NOMO-1 (cell line): ENCODE data around the gene RAB20.
"Not testable (repeated sequence)": the region's sequence is repeated elsewhere in the genome, so short reads cannot be mapped to it uniquely, and the experiment has no call there.

ENCODE experiments used
- DNase-seq, 2 experiments: peaks; one replicate each; lab custom pipeline; 2025; ENCODE audit not compliant: unreplicated experiment in 2 of 2; lab: John Stamatoyannopoulos, UW

RAB20 gene

DNA sequence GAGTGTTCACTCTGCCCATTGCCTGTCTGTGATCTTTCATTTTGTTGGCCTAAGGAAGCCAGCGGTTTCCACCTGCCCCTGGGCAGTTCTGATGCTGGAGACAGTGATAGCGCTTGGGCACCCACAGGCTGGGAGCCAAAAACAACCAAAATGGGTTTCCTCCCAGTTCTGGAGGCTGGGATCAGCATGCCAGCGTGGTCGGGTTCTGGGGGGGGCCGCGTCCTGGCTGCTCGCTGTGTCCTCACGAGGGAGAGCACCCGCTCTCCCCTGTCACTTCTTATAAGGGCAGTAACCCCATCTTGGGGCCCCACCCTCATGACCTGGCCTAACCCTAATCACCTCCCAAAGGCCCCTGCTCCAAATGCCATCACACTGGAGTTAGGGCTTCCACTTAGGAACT lies 67.9 kb downstream of the RAB20 start:
- no peak for DNase-seq

DNA sequence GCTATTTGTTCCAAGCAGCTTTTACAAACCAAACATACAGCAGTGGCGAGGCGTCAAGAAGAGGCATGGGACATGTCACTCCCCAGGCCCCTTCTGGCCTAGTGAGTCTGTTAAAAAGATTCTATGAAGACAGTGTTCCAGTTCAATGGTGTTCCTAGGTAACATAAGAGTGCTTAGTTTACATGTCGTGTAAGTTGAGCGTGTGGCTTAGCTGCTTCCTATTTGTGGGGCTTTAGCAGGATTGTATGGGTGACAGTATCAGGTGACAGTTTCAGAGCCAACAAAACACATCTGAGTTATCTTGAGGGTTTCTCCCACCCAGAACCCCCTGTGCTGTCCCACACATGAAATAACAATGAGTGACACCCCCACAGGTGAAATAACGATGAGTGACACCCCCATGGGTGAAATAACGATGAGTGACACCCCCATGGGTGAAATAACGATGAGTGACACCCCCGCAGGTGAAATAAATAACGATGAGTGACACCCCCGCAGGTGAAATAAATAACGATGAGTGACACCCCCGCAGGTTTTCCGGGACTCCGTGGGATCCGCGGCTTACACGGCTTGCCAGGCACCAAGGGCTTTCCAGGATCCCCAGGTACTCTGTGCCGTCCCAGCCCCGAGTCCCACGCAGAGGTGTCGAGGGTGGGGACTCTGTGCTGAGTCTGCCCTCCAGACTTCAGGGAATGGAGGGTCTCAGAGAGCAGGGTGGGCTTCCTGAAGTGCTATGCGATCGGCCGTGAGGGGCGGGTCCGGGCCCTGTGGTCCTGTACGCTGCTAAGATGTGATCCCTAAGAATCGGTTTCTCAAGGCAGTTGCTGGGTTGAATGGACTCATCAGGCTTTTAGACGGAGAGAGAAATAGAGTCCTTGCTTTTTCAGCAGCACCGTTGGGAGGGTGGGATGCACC lies 68.6 kb downstream of the RAB20 start:
- no peak for DNase-seq

DNA sequence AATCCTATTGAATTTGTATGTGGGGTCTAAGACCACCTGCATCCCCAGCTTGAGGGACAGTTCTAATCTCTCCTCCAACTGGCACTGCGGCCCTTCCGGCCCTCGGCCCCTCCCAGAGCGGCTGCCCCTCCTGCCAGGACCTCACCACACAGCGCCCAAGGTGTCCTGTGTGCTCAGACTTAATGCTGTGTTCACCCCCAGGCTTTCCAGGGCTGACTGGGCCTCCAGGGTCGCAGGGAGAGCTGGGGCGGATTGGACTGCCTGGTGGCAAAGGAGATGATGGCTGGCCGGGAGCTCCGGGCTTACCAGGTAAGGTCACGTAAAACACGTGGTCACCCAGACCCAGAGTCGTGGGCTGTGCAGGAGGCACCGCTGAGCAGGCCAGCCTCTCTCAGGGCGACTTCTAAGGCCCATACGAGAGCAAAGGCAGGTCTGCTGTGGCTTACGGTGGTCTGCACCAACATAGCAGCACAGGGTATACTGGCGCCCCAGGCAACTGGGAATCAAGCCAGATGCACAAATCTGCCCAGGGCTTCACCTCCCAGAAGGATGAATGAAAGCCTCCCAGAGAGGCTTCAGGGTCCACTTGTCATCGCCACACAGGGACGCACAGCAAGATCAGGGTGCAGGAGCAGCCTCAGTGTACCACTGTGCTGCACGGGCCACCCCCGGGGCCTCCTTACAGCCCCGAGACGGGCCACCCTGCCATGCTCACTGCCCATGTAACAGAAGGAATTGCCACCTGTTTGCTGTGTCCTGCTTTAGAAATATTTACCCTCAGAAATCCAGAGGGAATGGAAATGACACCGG lies 69.4 kb downstream of the RAB20 start:
- DNase-seq, result no peak

DNA sequence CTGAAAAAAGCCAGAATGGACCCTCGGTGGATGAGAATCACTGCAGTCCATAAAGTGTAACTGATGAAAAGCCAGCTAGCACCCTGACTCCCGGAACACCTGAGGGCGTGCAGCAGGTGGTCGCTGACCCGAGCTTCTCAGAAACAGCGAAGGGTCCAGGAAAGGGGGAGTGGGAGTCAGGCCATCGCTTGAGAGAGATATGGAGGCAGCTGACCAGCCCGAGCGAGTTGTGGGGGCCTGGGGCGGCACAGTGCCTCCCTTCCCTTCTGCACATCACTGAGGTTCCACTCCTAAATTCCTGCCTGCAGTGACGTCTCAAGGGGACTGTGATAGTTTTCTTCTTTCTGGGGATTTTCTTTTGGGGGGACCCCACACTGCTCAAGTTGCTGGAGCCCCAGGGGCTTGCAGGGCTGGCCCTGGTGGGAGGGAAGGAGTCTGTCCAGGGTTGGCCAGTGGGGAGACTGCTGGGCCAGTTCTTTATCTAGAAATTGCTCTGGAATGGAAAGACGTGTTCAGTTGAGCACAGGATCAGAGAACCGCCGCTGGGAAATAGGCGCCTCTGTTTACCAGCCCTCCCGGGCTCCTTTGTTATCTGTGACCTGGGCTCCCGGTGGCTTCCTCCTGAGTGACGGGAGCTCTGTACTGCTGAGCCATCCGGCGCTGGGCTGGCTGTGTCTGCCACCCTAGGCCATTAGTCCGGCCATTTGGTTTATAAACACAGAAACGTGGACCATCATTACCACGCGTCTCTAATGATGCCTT lies 71.3 kb downstream of the RAB20 start:
- no peak for DNase-seq

DNA sequence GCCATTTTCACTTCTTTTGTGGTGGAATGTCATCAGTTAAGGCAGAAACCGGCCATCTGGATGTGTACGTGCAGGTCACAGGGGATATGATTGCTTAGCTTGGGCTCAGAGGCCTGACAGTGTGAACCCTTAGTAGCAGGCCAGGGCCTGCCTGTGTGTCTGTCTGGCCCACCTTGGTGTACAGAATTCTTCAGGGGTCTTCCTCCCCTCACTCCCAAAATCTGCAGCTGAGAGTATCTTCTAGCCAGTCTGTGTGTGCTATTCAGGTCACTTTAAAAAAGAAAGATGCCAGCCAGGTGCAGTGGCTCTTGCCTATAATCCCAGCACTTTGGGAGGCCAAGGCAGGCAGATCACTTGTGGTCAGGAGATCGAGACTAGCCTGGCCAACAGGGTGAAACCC lies 74.6 kb downstream of the RAB20 start:
- DNase-seq, result not testable (repeated sequence)

DNA sequence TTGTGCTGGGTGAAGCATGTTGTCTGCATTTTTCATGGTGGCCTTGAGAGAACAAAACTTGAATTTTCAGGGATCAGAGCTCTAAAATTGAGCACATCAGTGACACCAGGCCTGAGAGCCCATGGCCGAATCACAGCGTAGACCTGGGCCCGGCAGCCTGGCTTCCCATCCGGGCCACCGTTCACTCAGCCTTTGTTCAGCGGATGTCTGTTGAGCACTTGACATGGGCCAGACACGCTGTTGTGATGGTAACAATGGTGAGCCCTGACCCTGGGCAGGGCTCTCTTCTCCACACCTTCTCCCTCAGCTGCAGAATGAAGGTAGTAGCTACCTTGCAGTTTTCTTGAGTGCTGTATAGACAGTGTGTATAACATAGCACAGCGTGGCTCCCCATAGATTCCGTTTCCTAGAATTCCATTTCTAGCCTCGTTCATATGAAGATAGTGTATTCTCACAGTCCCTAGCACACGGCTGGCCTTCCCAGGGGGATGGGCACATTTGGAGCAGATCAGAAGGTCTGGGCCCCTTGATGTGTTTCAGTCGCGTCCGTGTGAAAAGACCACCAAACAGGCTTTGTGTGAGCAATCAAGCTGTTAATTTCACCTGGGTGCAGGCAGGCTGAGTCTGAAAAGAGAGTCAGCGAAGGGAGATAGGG lies 75.3 kb downstream of the RAB20 start:
- DNase-seq, result no peak

DNA sequence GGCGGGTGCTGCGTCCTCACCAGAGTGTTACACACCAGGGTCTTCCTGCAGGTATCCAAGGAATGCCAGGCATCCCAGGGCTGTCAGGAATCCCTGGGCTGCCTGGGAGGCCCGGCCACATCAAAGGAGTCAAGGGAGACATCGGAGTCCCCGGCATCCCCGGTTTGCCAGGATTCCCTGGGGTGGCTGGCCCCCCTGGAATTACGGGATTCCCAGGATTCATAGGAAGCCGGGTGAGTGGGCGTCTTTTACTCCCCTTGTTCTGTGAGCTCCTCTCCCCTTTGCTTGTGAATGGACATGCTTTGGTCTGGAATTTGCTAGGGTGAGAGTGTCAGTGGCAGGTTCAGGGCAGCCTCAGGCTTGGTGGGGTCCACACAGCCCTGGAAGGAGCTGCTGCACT lies 75.9 kb downstream of the RAB20 start:
- DNase-seq, result no peak

DNA sequence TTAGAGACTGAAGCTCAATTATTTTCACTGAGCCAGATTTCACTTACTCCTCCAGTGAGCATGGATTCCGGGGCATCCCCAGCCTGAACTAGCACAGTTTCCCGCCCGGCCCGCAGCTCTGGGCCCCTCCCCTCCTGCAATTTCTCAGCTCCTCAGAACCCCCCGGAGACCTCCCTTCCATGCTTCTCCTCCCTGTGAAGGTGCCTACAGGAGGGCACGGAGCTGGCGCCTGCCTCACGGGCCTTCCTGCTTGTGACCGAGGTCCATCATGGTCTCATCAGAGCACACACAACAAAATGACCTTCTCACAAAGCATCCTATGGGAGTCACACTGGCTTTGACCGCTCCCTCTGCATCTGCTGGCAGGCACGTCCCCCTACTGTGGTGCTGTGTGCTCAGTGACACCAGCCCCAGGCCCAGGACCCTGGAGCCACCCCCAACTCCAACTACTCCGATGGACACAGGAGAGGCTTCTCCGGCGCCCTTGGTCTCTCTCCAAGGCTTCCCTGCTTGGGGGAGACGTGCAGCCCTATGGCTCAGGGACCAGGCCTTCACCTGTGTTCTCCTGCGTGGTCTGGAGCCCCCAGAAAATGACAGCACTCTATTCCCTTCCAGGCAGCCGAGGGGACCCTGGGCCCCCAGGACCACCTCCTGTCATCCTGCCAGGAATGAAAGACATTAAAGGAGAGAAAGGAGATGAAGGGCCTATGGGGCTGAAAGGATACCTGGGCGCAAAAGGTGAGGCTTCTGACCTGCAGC lies 77.1 kb downstream of the RAB20 start:
- no peak for DNase-seq

DNA sequence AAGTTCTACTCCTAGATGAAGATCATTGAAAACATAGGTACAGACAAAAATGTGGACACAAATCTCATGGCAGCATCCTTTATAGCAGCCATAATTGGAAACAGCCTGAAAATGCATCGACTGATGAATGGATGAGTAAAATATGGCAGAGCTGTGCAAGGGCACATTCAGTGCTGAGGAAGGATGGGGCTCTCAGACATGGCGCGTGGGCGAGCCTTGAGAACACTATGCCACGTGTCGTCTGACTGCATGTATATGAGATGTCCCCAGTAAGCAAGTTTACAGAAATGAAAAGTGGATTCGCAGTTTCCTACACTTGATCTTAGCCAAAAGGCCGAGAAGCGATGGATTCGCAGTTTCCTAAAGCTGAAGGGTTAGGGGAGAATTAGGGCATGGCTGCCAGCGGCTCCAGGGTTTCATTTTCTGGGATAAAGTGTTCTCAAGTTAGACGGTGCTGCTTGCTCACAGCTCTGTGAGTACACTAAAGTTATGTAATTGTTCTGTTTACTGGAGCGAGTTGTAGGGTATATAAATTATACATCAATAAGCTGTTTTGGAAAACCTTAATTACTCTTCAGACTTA lies 78.0 kb downstream of the RAB20 start:
- DNase-seq, result no peak

DNA sequence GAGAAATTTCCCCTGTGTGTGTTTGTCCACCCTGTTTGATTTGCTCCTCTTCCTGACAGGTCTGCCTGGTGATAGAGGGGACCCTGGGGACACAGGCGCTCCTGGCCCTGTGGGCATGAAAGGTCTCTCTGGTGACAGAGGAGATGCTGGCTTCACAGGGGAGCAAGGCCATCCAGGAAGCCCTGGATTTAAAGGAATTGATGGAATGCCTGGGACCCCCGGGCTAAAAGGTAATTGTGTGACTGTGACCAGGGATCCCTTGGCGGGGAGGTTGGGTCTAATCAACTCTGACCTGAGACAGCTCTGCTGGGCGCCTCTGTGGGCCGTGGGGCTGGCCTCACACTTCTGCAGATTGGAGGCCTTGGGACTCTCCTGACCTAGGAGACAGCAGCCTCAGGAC lies 81.4 kb downstream of the RAB20 start:
- no peak for DNase-seq

DNA sequence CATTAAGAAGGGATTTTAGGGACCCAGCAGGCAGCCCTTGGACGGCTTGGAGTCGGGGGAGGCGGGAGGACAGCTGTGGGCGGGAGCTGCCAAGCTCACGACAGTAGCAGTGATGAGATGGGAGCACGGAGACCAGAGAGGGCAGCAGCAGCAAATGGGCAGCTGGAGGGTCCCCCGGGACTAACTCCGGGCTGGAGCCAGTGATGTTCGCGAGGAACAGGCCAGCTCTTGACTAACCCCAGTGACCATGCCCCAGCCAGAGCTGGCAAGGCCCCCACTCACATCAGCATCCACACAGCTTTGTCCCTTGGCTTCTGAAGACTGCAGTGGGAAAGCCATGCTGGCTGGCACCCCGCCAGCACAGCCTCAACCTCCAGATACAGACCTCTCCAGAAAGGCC lies 81.9 kb downstream of the RAB20 start:
- DNase-seq, result no peak

DNA sequence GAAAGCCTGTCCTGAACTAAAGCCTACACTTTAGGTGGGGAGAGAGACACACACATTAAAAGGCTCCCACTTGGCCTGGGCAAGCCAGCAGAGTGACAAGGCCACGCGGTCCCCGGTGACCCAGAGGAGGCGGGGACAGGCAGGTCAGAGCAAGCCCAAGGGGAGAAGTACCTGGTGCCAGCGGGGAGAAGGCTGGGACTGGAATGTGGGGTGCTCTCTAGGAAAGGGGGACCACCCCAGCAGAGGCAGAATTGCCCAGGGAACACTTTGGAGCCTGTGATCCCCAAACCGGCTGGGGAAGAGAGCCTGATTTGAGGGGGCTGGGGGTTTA lies 82.3 kb downstream of the RAB20 start:
- no peak for DNase-seq

DNA sequence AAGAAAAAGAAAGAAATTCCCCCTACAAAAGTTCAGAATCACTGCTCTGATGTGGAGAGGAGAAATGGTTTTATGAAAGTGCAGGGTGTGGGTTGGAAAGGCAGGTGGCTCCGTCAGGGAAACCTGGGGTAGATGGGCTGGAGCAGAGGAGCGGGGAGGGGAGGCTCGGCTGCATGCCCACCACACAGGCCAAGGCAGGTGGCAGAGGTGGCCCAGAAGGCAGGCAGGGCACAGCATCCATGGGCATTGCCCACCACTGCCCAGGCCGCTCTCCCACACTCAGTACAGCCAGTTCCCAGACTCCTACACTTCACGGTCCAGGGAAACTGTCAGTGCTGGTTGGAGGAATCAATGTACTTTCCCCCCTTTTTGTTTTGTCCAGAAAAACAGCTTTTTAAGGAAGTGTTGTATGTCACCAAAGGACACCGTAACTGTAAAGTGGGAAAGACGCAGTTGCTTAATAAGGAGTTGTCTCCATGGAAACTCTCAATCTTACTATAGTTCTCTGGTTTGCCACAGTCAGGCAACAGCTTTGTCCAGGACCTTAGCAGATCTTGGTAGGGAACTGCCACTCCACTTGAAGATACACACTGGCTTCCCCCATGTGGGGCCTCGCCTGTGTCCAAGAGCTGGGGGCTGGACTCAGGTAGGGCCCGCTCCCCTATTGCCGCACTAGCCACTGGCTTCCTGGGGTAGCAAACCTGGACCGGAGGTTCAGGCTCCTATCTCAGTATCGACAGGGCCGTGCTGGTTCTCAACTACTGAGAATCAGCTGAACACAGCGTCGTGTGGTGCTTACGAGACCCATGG lies 82.9 kb downstream of the RAB20 start:
- no peak for DNase-seq

DNA sequence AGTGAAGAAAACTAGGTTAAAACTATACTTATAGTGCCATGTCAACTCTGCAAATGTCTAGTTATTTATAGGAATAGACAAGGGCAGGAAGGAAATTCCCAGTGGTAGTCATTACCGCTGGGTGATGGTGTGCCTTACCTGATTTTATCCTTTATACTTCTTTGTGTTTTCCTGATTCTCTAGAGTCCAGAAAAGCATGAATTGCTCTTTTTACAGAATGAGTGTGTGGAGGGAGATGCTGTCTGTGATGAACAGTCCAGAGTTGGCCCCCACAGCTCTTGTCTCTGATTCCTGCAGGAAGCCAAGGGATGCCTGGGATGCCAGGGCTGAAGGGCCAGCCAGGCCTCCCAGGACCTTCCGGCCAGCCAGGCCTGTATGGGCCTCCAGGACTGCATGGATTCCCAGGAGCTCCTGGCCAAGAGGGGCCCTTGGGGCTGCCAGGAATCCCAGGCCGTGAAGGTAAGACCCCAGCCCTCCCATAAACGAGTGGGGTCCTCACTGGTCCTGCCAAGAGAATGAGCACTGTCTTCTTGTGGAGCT lies 83.7 kb downstream of the RAB20 start:
- no peak for DNase-seq

DNA sequence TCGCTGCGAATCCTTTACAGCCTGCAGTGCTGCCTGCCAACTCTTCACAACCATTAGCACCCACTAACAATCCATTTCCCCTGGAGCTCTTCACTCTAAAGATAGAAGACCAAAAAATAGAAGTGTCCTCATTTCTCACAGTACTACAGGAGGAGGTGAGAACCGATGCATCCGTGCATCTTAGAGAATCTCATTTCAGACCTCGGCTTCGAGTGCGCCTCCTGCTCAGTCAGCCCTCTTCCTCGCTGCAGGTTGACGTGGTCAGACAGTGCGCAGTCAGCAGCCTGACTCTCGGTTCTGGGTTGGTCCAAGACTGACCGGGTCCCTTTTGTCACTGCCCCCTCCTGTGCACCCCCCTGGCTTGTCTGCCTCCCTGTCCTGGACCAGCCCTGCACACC lies 85.3 kb downstream of the RAB20 start:
- DNase-seq, result no peak

DNA sequence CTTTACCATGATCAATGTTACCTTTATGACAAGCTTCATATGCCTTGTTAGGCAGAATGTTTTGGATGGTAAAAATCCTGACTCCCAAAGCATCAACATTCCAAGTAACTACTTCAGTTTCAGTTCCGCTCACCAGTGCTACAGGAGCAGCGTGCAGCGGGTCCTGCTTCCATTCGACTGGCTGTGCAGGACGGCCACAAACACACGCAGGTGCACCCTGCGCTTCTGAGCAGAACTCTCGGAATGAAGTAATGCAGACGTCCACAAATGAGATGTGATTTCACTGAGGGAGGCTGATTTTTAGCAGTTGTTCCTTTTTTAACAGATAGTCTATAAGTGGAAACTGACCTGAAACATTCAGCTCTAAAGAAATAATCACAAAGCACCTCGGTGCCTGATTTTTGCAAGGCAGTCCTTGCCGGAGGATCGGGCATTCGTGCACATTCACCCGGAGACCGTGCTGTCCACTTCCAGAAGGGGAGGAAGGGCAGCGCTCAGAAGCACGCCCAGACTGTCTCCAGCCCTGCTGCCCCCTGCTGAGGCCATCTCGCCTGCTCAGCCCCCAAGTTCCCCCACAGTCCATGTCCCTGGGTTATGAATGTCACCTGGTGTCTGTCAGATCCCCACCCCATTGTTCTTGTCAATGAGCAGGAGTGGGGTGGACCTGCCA lies 85.8 kb downstream of the RAB20 start:
- no peak for DNase-seq

DNA sequence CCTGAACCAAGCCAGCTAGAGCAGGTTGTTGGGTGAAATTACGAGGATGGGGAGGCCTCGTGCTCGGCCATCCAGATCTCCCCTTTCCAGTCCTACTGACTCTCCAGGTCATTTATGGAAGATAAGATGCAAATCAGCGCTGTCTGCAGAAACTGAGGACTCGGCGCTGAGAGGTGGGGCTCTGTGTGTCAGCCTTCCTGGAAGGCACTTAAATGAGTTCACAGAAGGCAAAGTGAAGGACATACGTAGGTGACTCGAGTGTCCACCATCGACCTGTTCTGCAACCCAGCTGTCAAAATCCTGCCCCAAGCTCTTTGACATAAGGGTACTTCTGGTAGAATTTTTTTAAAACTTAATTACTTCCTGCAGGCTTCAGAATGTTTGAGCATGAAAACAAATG lies 86.4 kb downstream of the RAB20 start:
- DNase-seq, result no peak

DNA sequence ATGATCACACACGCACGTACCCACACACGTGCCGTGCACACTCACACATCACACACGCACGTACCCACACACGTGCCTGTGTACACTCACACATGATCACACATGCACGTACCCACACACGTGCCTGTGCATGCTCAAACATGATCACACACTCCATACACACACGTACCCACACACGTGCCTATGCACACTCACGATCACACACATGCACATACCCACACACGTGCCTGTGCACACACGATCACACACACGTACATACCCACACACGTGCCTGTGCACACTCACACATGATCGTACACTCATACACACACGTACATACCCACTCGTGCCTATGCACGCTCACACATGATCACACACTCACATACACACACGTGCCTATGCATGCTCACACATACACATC lies 86.8 kb downstream of the RAB20 start:
- no peak for DNase-seq
